Measurements from ENCODE around the gene CHKA. TPM values are rescaled to one million over a fixed set of nuclear protein-coding genes. Genes with fewer than 3 reads are reported as not detected.

The CHKA gene
- total and polyA plus RNA-seq, 2 donors from 2014 or later: 23.2 to 26.3 TPM

DNA sequence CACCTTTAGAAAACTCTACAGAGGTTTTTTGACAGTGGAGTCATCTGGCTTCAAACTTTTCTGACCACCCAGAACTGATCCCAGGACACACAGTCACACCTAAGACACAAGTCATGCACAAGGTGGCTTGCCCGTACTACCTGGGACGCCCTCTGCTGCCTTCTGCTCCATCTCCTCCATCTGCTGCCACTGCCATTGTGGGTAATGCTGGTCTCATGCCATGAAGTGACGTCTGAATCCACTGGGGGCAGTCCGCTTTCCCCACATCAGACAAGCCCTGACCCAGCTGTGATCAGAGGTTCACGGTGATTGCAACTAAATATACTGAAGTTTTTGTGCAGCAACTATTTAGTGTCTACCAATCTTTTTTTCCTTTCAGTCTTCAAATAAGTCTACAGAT lies 96.1 kb downstream of the CHKA start:
- Histone ChIP-seq H3K27me3 (ENCODE audit: control insufficient read depth, insufficient read depth, low read length) (no peaks in the 10 kb centered on the region), H3K9ac (ENCODE audit: low read length in 3 of 3) (no peak overlapping the region), H3K27ac (ENCODE audit: low read depth in 2 of 2, low read length in 2 of 2) (no peak overlapping the region), H3K36me3 (ENCODE audit: control insufficient read depth in 2 of 3, insufficient read depth in 3 of 3, low read length in 3 of 3) (no peaks in the 10 kb centered on the region), H3K4me3 (ENCODE audit: low read length in 3 of 3) (no peak overlapping the region), H3K4me1 (ENCODE audit: control insufficient read depth in 2 of 3, insufficient read depth in 2 of 3, low read depth in 1 of 3, low read length in 3 of 3) (peaks cover 0 to 5% (median 4%) of the 10 kb centered on the region in 3 donors), H3K9me3 (ENCODE audit: control insufficient read depth in 2 of 3, insufficient read depth in 1 of 3, low read length in 3 of 3) (no peaks in the 10 kb centered on the region)
- no peak for FAIRE-seq
- no peak for DNase-seq
- intact Hi-C loops (cut with DNase I): no loop called here
- TF ChIP-seq, protein P1, sequence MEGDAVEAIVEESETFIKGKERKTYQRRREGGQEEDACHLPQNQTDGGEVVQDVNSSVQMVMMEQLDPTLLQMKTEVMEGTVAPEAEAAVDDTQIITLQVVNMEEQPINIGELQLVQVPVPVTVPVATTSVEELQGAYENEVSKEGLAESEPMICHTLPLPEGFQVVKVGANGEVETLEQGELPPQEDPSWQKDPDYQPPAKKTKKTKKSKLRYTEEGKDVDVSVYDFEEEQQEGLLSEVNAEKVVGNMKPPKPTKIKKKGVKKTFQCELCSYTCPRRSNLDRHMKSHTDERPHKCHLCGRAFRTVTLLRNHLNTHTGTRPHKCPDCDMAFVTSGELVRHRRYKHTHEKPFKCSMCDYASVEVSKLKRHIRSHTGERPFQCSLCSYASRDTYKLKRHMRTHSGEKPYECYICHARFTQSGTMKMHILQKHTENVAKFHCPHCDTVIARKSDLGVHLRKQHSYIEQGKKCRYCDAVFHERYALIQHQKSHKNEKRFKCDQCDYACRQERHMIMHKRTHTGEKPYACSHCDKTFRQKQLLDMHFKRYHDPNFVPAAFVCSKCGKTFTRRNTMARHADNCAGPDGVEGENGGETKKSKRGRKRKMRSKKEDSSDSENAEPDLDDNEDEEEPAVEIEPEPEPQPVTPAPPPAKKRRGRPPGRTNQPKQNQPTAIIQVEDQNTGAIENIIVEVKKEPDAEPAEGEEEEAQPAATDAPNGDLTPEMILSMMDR (IDR thresholded peaks at IDR 0.05; ENCODE audit: borderline replicate concordance, extremely low read depth, insufficient read depth): no peak

DNA sequence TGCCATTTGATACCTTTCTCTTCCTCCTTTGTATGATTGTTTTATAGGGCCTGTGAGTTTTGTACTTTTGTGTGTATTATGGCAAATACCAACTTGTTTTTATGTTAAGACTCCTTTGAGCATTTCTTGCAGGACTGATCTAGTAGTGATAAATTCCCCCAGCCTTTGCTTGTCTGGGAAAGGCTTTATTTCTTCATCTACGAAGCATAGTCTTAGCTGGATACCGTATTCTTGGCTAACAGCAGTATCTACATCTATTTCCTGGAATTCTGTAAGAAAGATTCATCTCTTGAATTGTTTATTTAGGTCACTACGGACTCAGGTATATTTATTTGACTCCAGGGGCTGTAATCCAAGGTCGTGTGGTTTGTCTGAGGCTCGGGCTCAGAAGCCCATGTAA lies 96.7 kb downstream of the CHKA start:
- intact Hi-C loops (cut with DNase I): no loop called here
- H3K36me3 ChIP-seq (ENCODE audit: control insufficient read depth in 2 of 3, insufficient read depth in 3 of 3, low read length in 3 of 3): no peaks in the 10 kb centered on the region
- H3K4me3 ChIP-seq (ENCODE audit: low read length in 3 of 3): no peak overlapping the region
- H3K27me3 ChIP-seq (ENCODE audit: control insufficient read depth, insufficient read depth, low read length): no peaks in the 10 kb centered on the region
- no peak overlapping the region for H3K27ac ChIP-seq (ENCODE audit: low read depth in 2 of 2, low read length in 2 of 2)
- H3K9ac ChIP-seq (ENCODE audit: low read length in 3 of 3): no peak overlapping the region
- peaks cover 0 to 3% (median 1%) of the 10 kb centered on the region in 3 donors for H3K4me1 ChIP-seq (ENCODE audit: control insufficient read depth in 2 of 3, insufficient read depth in 2 of 3, low read depth in 1 of 3, low read length in 3 of 3)
- FAIRE-seq (no peak), DNase-seq (no peak)
- no peaks in the 10 kb centered on the region for H3K9me3 ChIP-seq (ENCODE audit: control insufficient read depth in 2 of 3, insufficient read depth in 1 of 3, low read length in 3 of 3)
- TF ChIP-seq, protein P1 (IDR thresholded peaks at IDR 0.05; ENCODE audit: borderline replicate concordance, extremely low read depth, insufficient read depth): no peak

DNA sequence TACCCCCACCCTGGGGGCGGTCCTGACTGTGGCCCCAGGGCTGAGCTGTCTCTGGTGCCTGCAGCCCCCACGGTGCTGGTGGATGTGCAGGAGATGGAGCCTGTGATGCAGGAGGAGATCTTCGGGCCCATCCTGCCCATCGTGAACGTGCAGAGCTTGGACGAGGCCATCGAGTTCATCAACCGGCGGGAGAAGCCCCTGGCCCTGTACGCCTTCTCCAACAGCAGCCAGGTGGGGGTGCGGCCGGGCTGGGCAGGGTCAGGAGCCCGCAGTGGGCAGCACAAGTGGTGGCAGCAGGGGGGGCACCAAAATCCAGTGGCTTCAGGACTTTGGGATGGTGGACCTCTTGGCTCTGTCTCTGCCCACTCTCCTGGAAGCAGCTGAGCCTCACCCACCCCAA lies 98.7 kb downstream of the CHKA start:
- TF ChIP-seq, protein P1 (IDR thresholded peaks at IDR 0.05; ENCODE audit: borderline replicate concordance, extremely low read depth, insufficient read depth): no peak
- Histone ChIP-seq H3K9me3 (ENCODE audit: control insufficient read depth in 2 of 3, insufficient read depth in 1 of 3, low read length in 3 of 3) (no peaks in the 10 kb centered on the region), H3K9ac (ENCODE audit: low read length in 3 of 3) (no peak overlapping the region), H3K4me1 (ENCODE audit: control insufficient read depth in 2 of 3, insufficient read depth in 2 of 3, low read depth in 1 of 3, low read length in 3 of 3) (peaks cover 0 to 2% (median 0%) of the 10 kb centered on the region in 3 donors), H3K36me3 (ENCODE audit: control insufficient read depth in 2 of 3, insufficient read depth in 3 of 3, low read length in 3 of 3) (no peaks in the 10 kb centered on the region), H3K27me3 (ENCODE audit: control insufficient read depth, insufficient read depth, low read length) (no peaks in the 10 kb centered on the region), H3K27ac (ENCODE audit: low read depth in 2 of 2, low read length in 2 of 2) (no peak overlapping the region), H3K4me3 (ENCODE audit: low read length in 3 of 3) (no peak overlapping the region)
- no peak for FAIRE-seq
- DNase-seq: no peak
- intact Hi-C loops (cut with DNase I): no loop called here

DNA sequence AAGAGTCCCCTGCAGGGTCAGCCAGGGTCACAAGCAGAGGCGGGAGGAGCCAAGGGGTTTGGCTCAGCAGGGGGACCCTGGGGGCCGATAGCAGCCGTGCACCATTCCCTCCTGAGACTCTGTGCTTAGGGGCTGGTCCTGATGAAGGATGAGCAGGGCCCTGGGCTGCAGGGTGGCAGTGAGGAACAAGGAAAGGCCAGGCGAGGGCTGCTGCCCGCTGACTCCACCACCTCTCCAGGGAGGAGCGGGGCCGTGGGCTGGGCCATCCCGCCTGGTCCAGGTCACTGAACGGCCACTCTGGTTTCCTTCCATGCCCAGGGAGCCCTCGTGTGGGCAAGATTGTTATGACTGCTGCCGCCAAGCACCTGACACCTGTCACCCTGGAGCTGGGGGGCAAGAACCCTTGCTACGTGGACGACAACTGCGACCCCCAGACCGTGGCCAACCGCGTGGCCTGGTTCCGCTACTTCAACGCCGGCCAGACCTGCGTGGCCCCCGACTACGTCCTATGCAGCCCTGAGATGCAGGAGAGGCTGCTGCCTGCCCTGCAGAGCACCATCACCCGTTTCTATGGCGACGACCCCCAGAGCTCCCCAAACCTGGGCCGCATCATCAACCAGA lies 99.9 kb downstream of the CHKA start:
- Histone ChIP-seq H3K4me3 (ENCODE audit: low read length in 3 of 3) (no peak overlapping the region), H3K27ac (ENCODE audit: low read depth in 2 of 2, low read length in 2 of 2) (no peak overlapping the region), H3K36me3 (ENCODE audit: control insufficient read depth in 2 of 3, insufficient read depth in 3 of 3, low read length in 3 of 3) (no peaks in the 10 kb centered on the region), H3K9ac (ENCODE audit: low read length in 3 of 3) (no peak overlapping the region), H3K4me1 (ENCODE audit: control insufficient read depth in 2 of 3, insufficient read depth in 2 of 3, low read depth in 1 of 3, low read length in 3 of 3) (peaks cover 0 to 2% (median 0%) of the 10 kb centered on the region in 3 donors), H3K9me3 (ENCODE audit: control insufficient read depth in 2 of 3, insufficient read depth in 1 of 3, low read length in 3 of 3) (no peaks in the 10 kb centered on the region), H3K27me3 (ENCODE audit: control insufficient read depth, insufficient read depth, low read length) (no peaks in the 10 kb centered on the region)
- DNase-seq (peak in 3 of 5 donors; percentile 43 to 84 (median 49)), FAIRE-seq (no peak)
- intact Hi-C loops (cut with DNase I): no loop called here
- TF ChIP-seq, protein P1 (IDR thresholded peaks at IDR 0.05; ENCODE audit: borderline replicate concordance, extremely low read depth, insufficient read depth): peak; percentile 50
